CD14-positive monocyte (primary cell): ENCODE measurements around the gene OR10H4. TPM values are rescaled to one million over a fixed set of nuclear protein-coding genes. Genes with fewer than 3 reads are reported as not detected.
A peak's percentile ranks its signal among the peaks of the same experiment; 100 is the strongest.
"Not testable (repeated sequence)": the region's sequence is repeated elsewhere in the genome, so short reads cannot be mapped to it uniquely, and the experiment has no call there.

Source experiments
- DNase-seq, 3 donors: peaks; one replicate each; pipeline ENCODE4 v3.0.0-alpha.2; 2011 to 2022
- H2AFZ ChIP-seq: 2 replicates; pipeline ENCODE4 v1.6.0; 2012; ENCODE audit warnings: mild to moderate bottlenecking, low read depth, low read length, inconsistent platforms; ENCODE audit not compliant: insufficient read depth, poor library complexity, severe bottlenecking
- H3K27ac ChIP-seq, 2 donors: 1 replicate in 1 of 2; 2 replicates in 1 of 2; pipeline ENCODE4 v1.5.1; 2012 to 2013; ENCODE audit warnings: low read length in 2 of 2, control low read depth in 1 of 2, inconsistent platforms in 1 of 2, low read depth in 1 of 2, mild to moderate bottlenecking in 1 of 2
- H3K27me3 ChIP-seq, 2 donors: one replicate each; pipeline versions ENCODE4 v1.6.0 to v1.6.1; 2011 to 2013; ENCODE audit warnings: low read length in 2 of 2; ENCODE audit not compliant: control insufficient read depth in 2 of 2, insufficient read depth in 2 of 2
- H3K36me3 ChIP-seq, 2 donors: replicated peaks in 1 of 2; 1 replicate in 1 of 2; 2 replicates in 1 of 2; pipeline versions ENCODE4 v1.5.1 to v1.6.1; 2012 to 2013; ENCODE audit warnings: low read length in 2 of 2, control low read depth in 1 of 2, inconsistent platforms in 1 of 2, mild to moderate bottlenecking in 1 of 2; ENCODE audit not compliant: insufficient read depth in 2 of 2, control insufficient read depth in 1 of 2
- H3K4me1 ChIP-seq, 2 donors: 1 replicate in 1 of 2; 2 replicates in 1 of 2; pipeline versions ENCODE4 v1.5.1 to v1.6.1; 2012 to 2013; ENCODE audit warnings: low read length in 2 of 2, control low read depth in 1 of 2, inconsistent platforms in 1 of 2, mild to moderate bottlenecking in 1 of 2, moderate library complexity in 1 of 2; ENCODE audit not compliant: insufficient read depth in 2 of 2, control insufficient read depth in 1 of 2
- H3K4me2 ChIP-seq: replicated peaks from 2 replicates; pipeline ENCODE3; 2012; ENCODE audit warnings: low read length, moderate library complexity, mild to moderate bottlenecking; ENCODE audit not compliant: poor library complexity, severe bottlenecking; ENCODE audit errors: extremely low read depth
- H3K4me3 ChIP-seq, 3 experiments: fragments of 200-600 bp in 1 of 3; sonication (generic) in 1 of 3; replicated peaks in 1 of 3; 1 replicate in 2 of 3; 2 replicates in 1 of 3; pipeline ENCODE4 v1.5.1; 2011 to 2013; ENCODE audit warnings: low read length in 3 of 3, mild to moderate bottlenecking in 3 of 3, control low read depth in 2 of 3, low read depth in 2 of 3, inconsistent platforms in 1 of 3, moderate library complexity in 1 of 3
- H3K79me2 ChIP-seq: 2 replicates; pipeline ENCODE4 v1.6.0; 2012; ENCODE audit warnings: mild to moderate bottlenecking, control low read depth, inconsistent platforms, low read length, moderate library complexity; ENCODE audit not compliant: insufficient read depth
- H3K9ac ChIP-seq: 2 replicates; pipeline ENCODE4 v1.6.0; 2017; ENCODE audit warnings: low read length, mild to moderate bottlenecking; ENCODE audit not compliant: insufficient read depth, poor library complexity, severe bottlenecking
- H3K9me3 ChIP-seq, 2 donors: replicated peaks in 1 of 2; 1 replicate in 1 of 2; 2 replicates in 1 of 2; pipeline versions ENCODE4 v1.5.1 to v1.6.1; 2012 to 2013; ENCODE audit warnings: low read length in 2 of 2, control low read depth in 1 of 2; ENCODE audit not compliant: control insufficient read depth in 1 of 2, insufficient read depth in 1 of 2
- H4K20me1 ChIP-seq: 2 replicates; pipeline ENCODE4 v1.6.0; 2012; ENCODE audit warnings: mild to moderate bottlenecking, low read length, control low read depth, moderate library complexity; ENCODE audit not compliant: insufficient read depth
- H3K27ac Mint-ChIP-seq, 7 donors: one replicate each; pipeline ENCODE4 v1.8.0; 2020; ENCODE audit warnings: mild to moderate bottlenecking in 7 of 7, mixed read lengths in 7 of 7, moderate library complexity in 6 of 7, inconsistent platforms in 2 of 7
- H3K27me3 Mint-ChIP-seq, 3 donors: one replicate each; pipeline ENCODE4 v1.8.0; 2021 to 2022; ENCODE audit warnings: low read depth in 3 of 3, mild to moderate bottlenecking in 3 of 3, mixed read lengths in 3 of 3, moderate library complexity in 3 of 3, inconsistent platforms in 1 of 3
- H3K36me3 Mint-ChIP-seq, 2 donors: one replicate each; pipeline ENCODE4 v1.8.0; 2020; ENCODE audit warnings: mixed read lengths in 2 of 2, inconsistent platforms in 1 of 2, mild to moderate bottlenecking in 1 of 2
- H3K4me1 Mint-ChIP-seq: one replicate; pipeline ENCODE4 v1.8.0; 2020; ENCODE audit warnings: mild to moderate bottlenecking, mixed read lengths
- H3K4me3 Mint-ChIP-seq, 2 donors: one replicate each; pipeline ENCODE4 v1.8.0; 2020; ENCODE audit warnings: mild to moderate bottlenecking in 2 of 2, mixed read lengths in 2 of 2, moderate library complexity in 1 of 2
- H3K9me3 Mint-ChIP-seq, 7 donors: one replicate each; pipeline ENCODE4 v1.8.0; 2020 to 2022; ENCODE audit warnings: mixed read lengths in 7 of 7, mild to moderate bottlenecking in 6 of 7, moderate library complexity in 6 of 7, inconsistent platforms in 2 of 7
- WGBS: methylation state at CpG from one replicate; pipeline ENCODE4 v1.1.5; 2013; ENCODE audit warnings: missing lambda C conversion rate; ENCODE audit not compliant: insufficient coverage; 5-methylcytosine and 5-hydroxymethylcytosine counted together
- intact Hi-C, 2 donors: fragments of 100-400 bp; cut with micrococcal nuclease; formaldehyde crosslinking; loops; one replicate each; pipeline versions ENCODE4 v1.15.0 to v1.15.1; 2023
- polyA minus RNA-seq: library from RNA; depleted of rRNA, polyadenylated mRNA; stranded (reverse); fragments of >200 nt; gene quantifications from 2 replicates; pipeline ENCODE4 v1.2.3, GENCODE V29; 2012
- polyA plus RNA-seq, 3 donors: library from polyadenylated mRNA; depleted of rRNA in 1 of 3; unstranded in 2 of 3; stranded (reverse) in 1 of 3; fragments of 300-500 nt in 2 of 3; fragments of >200 nt in 1 of 3; fragmentation: Illumina TruSeq in 2 of 3; gene quantifications; 1 replicate in 2 of 3; 2 replicates in 1 of 3; pipeline ENCODE4 v1.2.3, GENCODE V29; 2012 to 2021
- total RNA-seq, 12 experiments: library from RNA in 1 of 12; stranded (reverse) in 1 of 12; fragments of 120-200 nt in 1 of 12; gene quantifications; one replicate each; pipeline ENCODE4 v1.2.4 and lab custom pipeline; 2013 to 2026; ENCODE audit warnings: mixed read lengths in 6 of 12, inconsistent platforms in 1 of 12
- TF ChIP-seq, protein P1 (sequence below): fragments of 200-600 bp; IDR thresholded peaks from one replicate; pipeline ENCODE4 v1.8.0; 2022; ENCODE audit warnings: antibody characterized with exemption, mild to moderate bottlenecking

Gene OR10H4, protein sequence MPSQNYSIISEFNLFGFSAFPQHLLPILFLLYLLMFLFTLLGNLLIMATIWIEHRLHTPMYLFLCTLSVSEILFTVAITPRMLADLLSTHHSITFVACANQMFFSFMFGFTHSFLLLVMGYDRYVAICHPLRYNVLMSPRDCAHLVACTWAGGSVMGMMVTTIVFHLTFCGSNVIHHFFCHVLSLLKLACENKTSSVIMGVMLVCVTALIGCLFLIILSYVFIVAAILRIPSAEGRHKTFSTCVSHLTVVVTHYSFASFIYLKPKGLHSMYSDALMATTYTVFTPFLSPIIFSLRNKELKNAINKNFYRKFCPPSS
- not detected for total RNA-seq (2013)
- polyA plus RNA-seq (not detected), polyA minus RNA-seq (not detected in 2 replicates), total RNA-seq (lab: John Stamatoyannopoulos, UW) (0 to 0.75 (median 0) reads per million in 11 experiments)

DNA sequence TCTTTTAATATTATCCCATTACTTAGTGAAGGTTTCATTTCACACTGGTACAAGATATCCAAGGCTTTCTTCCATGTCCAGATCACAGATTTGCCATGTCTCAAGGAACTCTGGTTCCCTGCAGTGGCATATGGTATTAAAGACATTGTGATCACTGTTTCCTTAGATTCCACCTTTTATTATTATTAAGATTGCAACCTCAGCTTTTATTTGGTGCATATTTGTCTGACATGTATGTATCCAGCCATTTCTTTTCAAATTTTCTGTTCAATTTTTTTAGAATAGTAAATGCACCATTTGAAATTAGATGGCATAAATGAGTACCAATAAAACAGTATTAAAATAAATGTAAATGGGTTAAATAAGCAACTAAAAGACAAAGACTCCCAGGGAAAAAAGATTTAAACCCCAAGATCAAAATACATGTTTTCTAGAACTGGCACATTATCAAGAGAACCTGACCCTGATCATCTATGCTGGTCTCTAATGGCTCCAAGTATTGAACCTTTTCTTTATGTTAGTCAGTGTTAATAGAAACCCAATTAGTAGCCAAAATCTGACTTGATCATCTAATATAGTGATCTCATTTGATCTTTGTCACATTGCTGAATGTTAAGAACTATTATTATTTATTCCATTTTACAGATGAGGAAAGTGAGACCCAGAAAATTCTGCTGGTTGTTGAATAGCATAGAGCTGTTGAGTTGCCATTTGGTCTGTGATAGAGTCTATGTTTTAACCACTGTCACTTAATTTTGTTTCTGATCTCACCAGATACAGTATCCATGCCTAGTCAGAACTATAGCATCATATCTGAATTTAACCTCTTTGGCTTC lies at the start of gene OR10H4:
Gene OR10H4, plus strand, starts transcription at position 786 of the 836 bp plus-strand sequence. Its CDS starts 0 bp downstream, at position 786.
- Histone ChIP-seq H3K9me3 (peaks cover 10 to 24% of the 10 kb centered on the region in 2 donors), H3K4me2 (no peak within 1 kb of the TSS), H3K79me2 (no peaks in the 10 kb centered on the region), H3K27me3 (peaks cover 8% of the 10 kb centered on the region in 2 donors), H3K4me1 (no peaks in the 10 kb centered on the region), H3K27ac (no peak within 1 kb of the TSS), H4K20me1 (no peaks in the 10 kb centered on the region), H3K4me3 (no peak within 1 kb of the TSS), H2AFZ (no peak within 1 kb of the TSS), H3K36me3 (no peaks in the 10 kb centered on the region), H3K9ac (no peak within 1 kb of the TSS)
- intact Hi-C loops: no loop called here
- H3K27me3 Mint-ChIP-seq: peaks cover 0 to 30% (median 10%) of the 10 kb centered on the region in 3 donors
- H3K27ac Mint-ChIP-seq: peak within 1 kb of the TSS in 1 of 7 donors; percentile 16
- H3K4me1 Mint-ChIP-seq: no peaks in the 10 kb centered on the region
- TF ChIP-seq, protein P1, sequence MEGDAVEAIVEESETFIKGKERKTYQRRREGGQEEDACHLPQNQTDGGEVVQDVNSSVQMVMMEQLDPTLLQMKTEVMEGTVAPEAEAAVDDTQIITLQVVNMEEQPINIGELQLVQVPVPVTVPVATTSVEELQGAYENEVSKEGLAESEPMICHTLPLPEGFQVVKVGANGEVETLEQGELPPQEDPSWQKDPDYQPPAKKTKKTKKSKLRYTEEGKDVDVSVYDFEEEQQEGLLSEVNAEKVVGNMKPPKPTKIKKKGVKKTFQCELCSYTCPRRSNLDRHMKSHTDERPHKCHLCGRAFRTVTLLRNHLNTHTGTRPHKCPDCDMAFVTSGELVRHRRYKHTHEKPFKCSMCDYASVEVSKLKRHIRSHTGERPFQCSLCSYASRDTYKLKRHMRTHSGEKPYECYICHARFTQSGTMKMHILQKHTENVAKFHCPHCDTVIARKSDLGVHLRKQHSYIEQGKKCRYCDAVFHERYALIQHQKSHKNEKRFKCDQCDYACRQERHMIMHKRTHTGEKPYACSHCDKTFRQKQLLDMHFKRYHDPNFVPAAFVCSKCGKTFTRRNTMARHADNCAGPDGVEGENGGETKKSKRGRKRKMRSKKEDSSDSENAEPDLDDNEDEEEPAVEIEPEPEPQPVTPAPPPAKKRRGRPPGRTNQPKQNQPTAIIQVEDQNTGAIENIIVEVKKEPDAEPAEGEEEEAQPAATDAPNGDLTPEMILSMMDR: no peak
- no peak within 1 kb of the TSS for H3K4me3 Mint-ChIP-seq
- peaks cover 16 to 40% (median 30%) of the 10 kb centered on the region in 7 donors for H3K9me3 Mint-ChIP-seq
- no peaks in the 10 kb centered on the region for H3K36me3 Mint-ChIP-seq
- DNase-seq: no peak

DNA sequence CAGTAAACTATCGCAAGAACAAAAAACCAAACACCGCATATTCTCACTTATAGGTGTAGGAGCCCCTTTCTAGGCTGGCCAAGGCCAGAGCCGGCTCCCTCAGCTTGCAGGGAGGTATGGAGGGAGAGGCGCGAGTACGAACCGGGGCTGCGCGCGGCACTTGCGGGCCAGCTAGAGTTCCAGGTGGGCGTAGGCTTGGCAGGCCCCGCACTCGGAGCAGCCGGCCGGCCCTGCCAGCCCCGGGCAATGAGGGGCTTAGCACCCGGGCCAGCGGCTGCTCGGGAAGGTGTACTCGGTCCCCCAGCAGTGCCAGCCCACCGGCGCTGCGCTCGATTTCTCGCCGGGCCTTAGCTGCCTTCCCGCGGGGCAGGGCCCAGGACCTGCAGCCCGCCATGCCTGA lies 49.2 kb upstream of the OR10H4 start:
- peaks cover 0 to 17% (median 9%) of the 10 kb centered on the region in 3 donors for H3K27me3 Mint-ChIP-seq
- H3K9me3 ChIP-seq, H3K79me2 ChIP-seq, intact Hi-C loops, H3K27me3 ChIP-seq, H3K4me3 ChIP-seq, H3K36me3 ChIP-seq, H4K20me1 ChIP-seq, H3K9ac ChIP-seq, H3K36me3 Mint-ChIP-seq, H3K4me2 ChIP-seq, H3K27ac ChIP-seq, H2AFZ ChIP-seq, DNase-seq, H3K27ac Mint-ChIP-seq, H3K4me1 ChIP-seq: not testable (repeated sequence)
- H3K4me1 Mint-ChIP-seq: peaks cover 15% of the 10 kb centered on the region
- WGBS: 10% methylated on average over 23 of the region's 30 CpGs
- H3K4me3 Mint-ChIP-seq: peak overlapping the region; percentile 79 to 95
- H3K9me3 Mint-ChIP-seq: peaks cover 3 to 16% (median 12%) of the 10 kb centered on the region in 7 donors

DNA sequence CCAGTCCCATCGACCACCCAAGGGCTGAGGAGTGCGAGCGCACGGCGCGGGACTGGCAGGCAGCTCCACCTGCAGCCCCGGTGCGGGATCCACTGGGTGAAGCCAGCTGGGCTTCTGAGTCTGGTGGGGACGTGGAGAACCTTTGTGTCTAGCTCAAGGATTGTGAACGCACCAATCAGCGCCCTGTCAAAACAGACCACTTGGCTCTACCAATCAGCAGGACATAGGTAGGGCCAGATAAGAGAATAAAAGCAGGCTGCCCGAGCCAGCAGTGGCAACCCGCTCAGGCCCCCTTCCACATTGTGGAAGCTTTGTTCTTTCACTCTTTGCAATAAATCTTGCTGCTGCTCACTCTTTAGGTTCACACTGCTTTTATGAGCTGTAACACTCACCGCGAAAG lies 48.8 kb upstream of the OR10H4 start:
- H3K36me3 Mint-ChIP-seq, H3K27ac ChIP-seq, H2AFZ ChIP-seq, H4K20me1 ChIP-seq, intact Hi-C loops, H3K27me3 ChIP-seq, H3K36me3 ChIP-seq, H3K79me2 ChIP-seq, H3K9me3 ChIP-seq, H3K9ac ChIP-seq, H3K4me2 ChIP-seq, H3K4me1 ChIP-seq, H3K4me3 ChIP-seq, DNase-seq: not testable (repeated sequence)
- Mint-ChIP-seq H3K4me3 (peak overlapping the region; percentile 79 to 95), H3K27me3 (peaks cover 0 to 17% (median 9%) of the 10 kb centered on the region in 3 donors), H3K4me1 (peaks cover 15% of the 10 kb centered on the region), H3K27ac (peak overlapping the region in 1 of 7 donors; percentile 72), H3K9me3 (peaks cover 4 to 20% (median 15%) of the 10 kb centered on the region in 7 donors)
- WGBS: no CpG with 5 or more reads among the region's 15 CpGs
